ENCODE data around the gene PPARA.

The PPARA gene

GRCh38 chr22:46240506-46240905 lies 90.2 kb downstream of the PPARA start:
- Histone ChIP-seq H3K4me2 (ENCODE audit: low read depth, low read length) (no peak overlapping the region), H3K9ac (ENCODE audit: low read length) (no peak overlapping the region), H3K9me2 (replicated peaks; ENCODE audit: insufficient read depth, low read length) (no peaks in the 10 kb centered on the region), H2AFZ (ENCODE audit: low read length) (no peak overlapping the region), H3K36me3 (replicated peaks; ENCODE audit: insufficient read depth, low read length) (no peaks in the 10 kb centered on the region), H3K79me2 (ENCODE audit: low read length) (no peaks in the 10 kb centered on the region), H3K9me3 (replicated peaks; ENCODE audit: insufficient read depth, low read length) (no peaks in the 10 kb centered on the region), H3K4me3 (ENCODE audit: low read length) (no peak overlapping the region), H3K27ac (ENCODE audit: low read length) (no peak overlapping the region), H4K20me1 (ENCODE audit: insufficient read depth, low read length) (no peaks in the 10 kb centered on the region), H3K4me1 (ENCODE audit: low read length) (no peaks in the 10 kb centered on the region), H3F3A (ENCODE audit: insufficient read depth, low read length) (no peaks in the 10 kb centered on the region), H3K27me3 (replicated peaks; ENCODE audit: insufficient read depth, low read length) (no peaks in the 10 kb centered on the region)
- DNase-seq, result no peak
- TF ChIP-seq EZH2phosphoT487 (IDR thresholded peaks at IDR 0.05; ENCODE audit: low read length), result no peak
- no peak for TF ChIP-seq EZH2 (optimal IDR thresholded peaks at IDR 0.05; ENCODE audit: low read depth, low read length)
- no peak for TF ChIP-seq CTCF (IDR thresholded peaks at IDR 0.05; ENCODE audit: low read length)

- Histone ChIP-seq H3K27ac (ENCODE audit: low read length) (no peak overlapping the region), H3K4me1 (ENCODE audit: low read length) (no peaks in the 10 kb centered on the region), H3F3A (ENCODE audit: insufficient read depth, low read length) (no peaks in the 10 kb centered on the region), H3K36me3 (replicated peaks; ENCODE audit: insufficient read depth, low read length) (no peaks in the 10 kb centered on the region), H3K9ac (ENCODE audit: low read length) (no peak overlapping the region), H3K4me3 (ENCODE audit: low read length) (no peak overlapping the region), H2AFZ (ENCODE audit: low read length) (no peak overlapping the region), H3K4me2 (ENCODE audit: low read depth, low read length) (no peak overlapping the region), H3K9me2 (replicated peaks; ENCODE audit: insufficient read depth, low read length) (no peaks in the 10 kb centered on the region), H3K27me3 (replicated peaks; ENCODE audit: insufficient read depth, low read length) (no peaks in the 10 kb centered on the region), H4K20me1 (ENCODE audit: insufficient read depth, low read length) (no peaks in the 10 kb centered on the region), H3K79me2 (ENCODE audit: low read length) (no peaks in the 10 kb centered on the region), H3K9me3 (replicated peaks; ENCODE audit: insufficient read depth, low read length) (no peaks in the 10 kb centered on the region)
- no peak for DNase-seq
- TF ChIP-seq EZH2phosphoT487 (IDR thresholded peaks at IDR 0.05; ENCODE audit: low read length), result no peak
These were observed 90.6 kb downstream of the PPARA start for GRCh38 chr22:46240907-46241306.

- Histone ChIP-seq H2AFZ (ENCODE audit: low read length) (no peak overlapping the region), H3K9me2 (replicated peaks; ENCODE audit: insufficient read depth, low read length) (no peaks in the 10 kb centered on the region), H3K4me1 (ENCODE audit: low read length) (no peaks in the 10 kb centered on the region), H3K9ac (ENCODE audit: low read length) (no peak overlapping the region), H3K9me3 (replicated peaks; ENCODE audit: insufficient read depth, low read length) (no peaks in the 10 kb centered on the region), H3F3A (ENCODE audit: insufficient read depth, low read length) (no peaks in the 10 kb centered on the region), H3K27ac (ENCODE audit: low read length) (no peak overlapping the region), H4K20me1 (ENCODE audit: insufficient read depth, low read length) (no peaks in the 10 kb centered on the region), H3K79me2 (ENCODE audit: low read length) (no peaks in the 10 kb centered on the region), H3K27me3 (replicated peaks; ENCODE audit: insufficient read depth, low read length) (no peaks in the 10 kb centered on the region), H3K36me3 (replicated peaks; ENCODE audit: insufficient read depth, low read length) (no peaks in the 10 kb centered on the region), H3K4me2 (ENCODE audit: low read depth, low read length) (no peak overlapping the region), H3K4me3 (ENCODE audit: low read length) (no peak overlapping the region)
- DNase-seq, result no peak
- TF ChIP-seq EZH2phosphoT487 (IDR thresholded peaks at IDR 0.05; ENCODE audit: low read length) (no peak), EZH2 (optimal IDR thresholded peaks at IDR 0.05; ENCODE audit: low read depth, low read length) (no peak), CTCF (IDR thresholded peaks at IDR 0.05; ENCODE audit: low read length) (no peak)
These were observed 91.2 kb downstream of the PPARA start for GRCh38 chr22:46241396-46242007.

GRCh38 chr22:46242076-46242475 lies 91.8 kb downstream of the PPARA start:
- Histone ChIP-seq H3K4me2 (ENCODE audit: low read depth, low read length) (no peak overlapping the region), H3K27me3 (replicated peaks; ENCODE audit: insufficient read depth, low read length) (no peaks in the 10 kb centered on the region), H2AFZ (ENCODE audit: low read length) (no peak overlapping the region), H3K79me2 (ENCODE audit: low read length) (no peaks in the 10 kb centered on the region), H3K9me3 (replicated peaks; ENCODE audit: insufficient read depth, low read length) (no peaks in the 10 kb centered on the region), H3F3A (ENCODE audit: insufficient read depth, low read length) (no peaks in the 10 kb centered on the region), H3K4me3 (ENCODE audit: low read length) (no peak overlapping the region), H3K27ac (ENCODE audit: low read length) (no peak overlapping the region), H3K4me1 (ENCODE audit: low read length) (no peaks in the 10 kb centered on the region), H3K9me2 (replicated peaks; ENCODE audit: insufficient read depth, low read length) (no peaks in the 10 kb centered on the region), H3K36me3 (replicated peaks; ENCODE audit: insufficient read depth, low read length) (no peaks in the 10 kb centered on the region), H3K9ac (ENCODE audit: low read length) (no peak overlapping the region), H4K20me1 (ENCODE audit: insufficient read depth, low read length) (no peaks in the 10 kb centered on the region)
- DNase-seq, result no peak
- TF ChIP-seq CTCF (IDR thresholded peaks at IDR 0.05; ENCODE audit: low read length), result no peak
- no peak for TF ChIP-seq EZH2phosphoT487 (IDR thresholded peaks at IDR 0.05; ENCODE audit: low read length)

All from MM.1S (cell line).